NCI-H1092 (cell line): ENCODE results near the gene ZXDA.
"Not testable (repeated sequence)": the region's sequence is repeated elsewhere in the genome, so short reads cannot be mapped to it uniquely, and the experiment has no call there.

Experiments
- DNase-seq: peaks from one replicate; lab custom pipeline; 2025; lab: John Stamatoyannopoulos, UW

The ZXDA gene, protein sequence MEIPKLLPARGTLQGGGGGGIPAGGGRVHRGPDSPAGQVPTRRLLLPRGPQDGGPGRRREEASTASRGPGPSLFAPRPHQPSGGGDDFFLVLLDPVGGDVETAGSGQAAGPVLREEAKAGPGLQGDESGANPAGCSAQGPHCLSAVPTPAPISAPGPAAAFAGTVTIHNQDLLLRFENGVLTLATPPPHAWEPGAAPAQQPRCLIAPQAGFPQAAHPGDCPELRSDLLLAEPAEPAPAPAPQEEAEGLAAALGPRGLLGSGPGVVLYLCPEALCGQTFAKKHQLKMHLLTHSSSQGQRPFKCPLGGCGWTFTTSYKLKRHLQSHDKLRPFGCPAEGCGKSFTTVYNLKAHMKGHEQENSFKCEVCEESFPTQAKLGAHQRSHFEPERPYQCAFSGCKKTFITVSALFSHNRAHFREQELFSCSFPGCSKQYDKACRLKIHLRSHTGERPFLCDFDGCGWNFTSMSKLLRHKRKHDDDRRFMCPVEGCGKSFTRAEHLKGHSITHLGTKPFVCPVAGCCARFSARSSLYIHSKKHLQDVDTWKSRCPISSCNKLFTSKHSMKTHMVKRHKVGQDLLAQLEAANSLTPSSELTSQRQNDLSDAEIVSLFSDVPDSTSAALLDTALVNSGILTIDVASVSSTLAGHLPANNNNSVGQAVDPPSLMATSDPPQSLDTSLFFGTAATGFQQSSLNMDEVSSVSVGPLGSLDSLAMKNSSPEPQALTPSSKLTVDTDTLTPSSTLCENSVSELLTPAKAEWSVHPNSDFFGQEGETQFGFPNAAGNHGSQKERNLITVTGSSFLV

GRCh38 chrX:57910287-57910912, at the start of gene ZXDA:
Gene ZXDA, minus strand, starts transcription at chrX:57910458. Its CDS starts 38 bp downstream, at chrX:57910420.
- not testable (repeated sequence) for DNase-seq

DNA sequence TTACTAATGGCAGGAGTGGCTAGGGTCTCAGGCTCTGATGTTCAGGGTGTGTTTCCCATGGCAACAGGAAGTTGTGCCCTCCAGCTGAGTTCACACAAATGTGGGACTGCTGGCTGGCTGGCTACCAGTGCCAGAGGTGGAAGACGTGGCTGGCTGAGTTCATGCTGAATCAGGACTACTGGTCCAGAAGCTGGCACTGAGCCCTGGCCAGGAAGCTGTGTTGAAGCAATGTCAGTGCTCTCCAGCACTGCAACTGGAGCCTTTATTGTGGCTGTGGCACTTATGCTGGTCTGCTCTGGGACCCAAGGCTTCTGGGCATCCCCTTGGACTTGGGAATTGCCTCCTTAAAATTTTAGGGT, 42.0 kb upstream of the ZXDA start:
- no peak for DNase-seq

DNA sequence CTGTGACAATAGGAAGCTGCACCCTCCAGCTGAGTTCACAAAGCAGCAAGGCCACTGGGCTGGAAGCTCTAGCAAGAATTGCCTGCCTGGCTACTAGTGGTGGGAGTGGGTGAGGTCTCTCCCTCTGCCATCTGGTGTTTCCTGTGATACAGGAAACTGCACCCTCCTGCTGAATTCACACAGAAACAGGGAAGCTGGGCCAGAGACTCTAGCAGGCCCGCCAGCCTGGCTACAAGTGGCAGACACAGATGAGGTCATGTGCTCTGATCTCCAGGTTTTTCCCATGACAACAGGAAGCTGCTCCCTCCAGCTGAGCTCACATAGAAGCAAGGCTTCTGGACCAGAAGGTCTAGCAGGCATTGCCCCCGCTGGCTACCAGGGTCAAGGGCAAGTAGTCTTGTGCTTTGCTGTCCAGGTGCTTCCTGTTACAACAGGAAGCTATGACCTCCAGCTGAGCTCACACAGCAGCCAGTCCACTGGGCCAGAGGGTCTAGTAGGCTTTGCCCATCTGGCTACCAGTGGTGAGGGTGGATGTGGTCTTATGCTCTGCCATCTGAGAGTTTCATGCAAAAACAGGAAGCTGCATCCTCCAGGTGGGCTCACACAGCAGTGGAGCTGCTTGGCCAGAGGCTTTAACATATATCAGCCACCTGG, 41.5 kb upstream of the ZXDA start:
- DNase-seq = no peak

DNA sequence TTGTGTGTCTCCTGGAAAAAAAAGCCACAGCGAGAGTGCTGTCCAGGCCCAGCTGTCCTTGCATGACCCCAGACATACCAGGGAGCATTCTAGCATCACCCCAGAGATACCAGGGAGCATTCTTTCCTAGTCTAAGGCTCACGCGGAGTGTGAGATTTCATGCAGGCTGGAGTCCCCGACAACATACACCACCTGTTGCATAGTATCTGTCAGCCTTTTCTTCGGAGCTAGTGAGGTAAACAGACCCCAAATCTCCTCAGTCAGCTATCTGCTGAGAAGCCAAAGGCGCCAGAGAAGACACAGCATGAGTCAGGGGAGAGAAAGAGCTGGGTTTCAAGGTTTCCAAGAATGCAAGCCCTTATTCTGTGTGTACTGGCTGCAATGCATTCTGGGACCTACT, 23.1 kb upstream of the ZXDA start:
- no peak for DNase-seq

GRCh38 chrX:57932266-57932665, 22.0 kb upstream of the ZXDA start:
- DNase-seq = no peak

GRCh38 chrX:57930051-57930450, 19.8 kb upstream of the ZXDA start:
- no peak for DNase-seq

DNA sequence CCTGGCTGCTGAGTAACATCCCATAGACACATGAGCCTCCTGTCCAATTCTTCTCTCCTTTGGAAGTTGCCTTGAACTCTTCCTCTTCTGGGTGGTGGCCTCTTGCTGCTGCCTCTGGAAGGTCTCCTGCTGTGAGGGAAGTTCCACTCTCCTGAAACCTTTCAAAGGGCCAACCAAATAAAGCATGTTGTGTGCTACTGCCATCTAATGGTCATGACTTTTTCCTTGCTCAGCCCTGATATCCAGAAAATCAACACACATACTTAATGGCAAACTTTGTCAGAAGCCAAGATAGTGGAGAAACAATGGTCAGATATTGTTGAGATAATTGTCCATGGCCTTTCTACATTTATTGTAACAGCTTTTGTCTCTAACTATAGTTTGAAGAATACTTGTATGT, 19.1 kb upstream of the ZXDA start:
- no peak for DNase-seq

DNA sequence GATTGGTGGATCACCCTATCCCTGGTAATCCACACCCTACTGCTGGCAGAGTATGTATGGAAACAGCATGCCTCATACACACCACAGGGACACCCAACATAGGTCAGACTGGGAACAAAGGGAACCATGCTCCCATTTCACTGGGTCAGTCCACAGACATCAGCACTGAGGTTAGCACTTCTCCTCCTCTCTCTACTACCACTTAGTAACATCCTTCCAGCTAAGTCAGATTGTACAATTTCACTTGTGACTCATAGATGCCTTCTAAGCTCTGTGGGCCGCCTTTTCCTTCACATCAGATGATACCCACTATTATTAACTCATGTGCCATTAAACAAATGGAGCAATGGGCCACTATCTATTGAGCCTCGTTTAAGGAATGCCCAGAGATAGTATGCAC, 15.5 kb upstream of the ZXDA start:
- no peak for DNase-seq

- peak; percentile 25 for DNase-seq
These were observed 8.6 kb upstream of the ZXDA start for GRCh38 chrX:57918750-57919436.

DNA sequence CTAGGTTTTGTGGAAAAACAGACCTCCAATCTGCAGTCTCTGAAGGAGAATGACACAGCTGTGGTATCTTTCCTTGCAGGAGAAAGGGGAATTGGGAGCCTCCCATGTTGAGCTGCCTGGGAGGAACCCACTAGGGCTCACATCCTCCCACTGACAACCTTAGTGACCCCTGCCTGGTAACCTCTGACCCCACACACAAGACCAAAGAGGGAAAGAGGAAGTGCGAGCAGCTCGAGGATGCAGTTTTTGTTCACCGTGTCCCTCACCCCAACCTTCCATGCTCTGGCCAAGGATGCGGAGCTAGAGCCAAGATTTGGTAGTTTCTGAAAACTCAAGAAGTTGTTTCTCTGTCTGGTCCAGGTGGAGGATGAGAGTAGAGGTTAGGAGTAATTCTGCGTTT, 5.4 kb upstream of the ZXDA start:
- no peak for DNase-seq

DNA sequence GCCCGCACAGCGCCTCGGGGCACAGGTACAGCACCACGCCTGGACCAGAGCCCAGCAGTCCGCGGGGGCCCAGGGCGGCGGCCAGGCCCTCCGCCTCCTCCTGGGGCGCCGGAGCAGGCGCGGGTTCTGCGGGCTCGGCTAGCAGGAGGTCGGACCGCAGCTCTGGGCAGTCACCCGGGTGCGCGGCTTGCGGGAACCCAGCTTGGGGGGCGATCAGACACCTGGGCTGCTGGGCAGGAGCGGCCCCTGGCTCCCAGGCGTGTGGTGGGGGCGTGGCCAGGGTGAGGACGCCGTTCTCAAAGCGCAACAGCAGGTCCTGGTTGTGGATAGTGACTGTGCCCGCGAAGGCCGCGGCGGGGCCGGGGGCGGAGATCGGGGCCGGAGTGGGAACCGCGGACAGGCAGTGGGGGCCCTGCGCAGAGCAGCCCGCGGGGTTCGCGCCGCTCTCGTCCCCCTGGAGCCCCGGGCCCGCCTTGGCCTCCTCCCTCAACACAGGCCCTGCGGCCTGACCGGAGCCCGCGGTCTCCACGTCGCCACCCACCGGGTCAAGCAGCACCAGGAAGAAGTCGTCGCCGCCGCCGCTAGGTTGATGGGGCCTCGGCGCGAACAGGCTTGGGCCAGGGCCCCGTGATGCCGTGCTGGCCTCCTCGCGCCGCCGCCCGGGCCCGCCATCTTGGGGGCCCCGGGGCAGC, 517 bp downstream of the ZXDA start:
- DNase-seq = not testable (repeated sequence)

DNA sequence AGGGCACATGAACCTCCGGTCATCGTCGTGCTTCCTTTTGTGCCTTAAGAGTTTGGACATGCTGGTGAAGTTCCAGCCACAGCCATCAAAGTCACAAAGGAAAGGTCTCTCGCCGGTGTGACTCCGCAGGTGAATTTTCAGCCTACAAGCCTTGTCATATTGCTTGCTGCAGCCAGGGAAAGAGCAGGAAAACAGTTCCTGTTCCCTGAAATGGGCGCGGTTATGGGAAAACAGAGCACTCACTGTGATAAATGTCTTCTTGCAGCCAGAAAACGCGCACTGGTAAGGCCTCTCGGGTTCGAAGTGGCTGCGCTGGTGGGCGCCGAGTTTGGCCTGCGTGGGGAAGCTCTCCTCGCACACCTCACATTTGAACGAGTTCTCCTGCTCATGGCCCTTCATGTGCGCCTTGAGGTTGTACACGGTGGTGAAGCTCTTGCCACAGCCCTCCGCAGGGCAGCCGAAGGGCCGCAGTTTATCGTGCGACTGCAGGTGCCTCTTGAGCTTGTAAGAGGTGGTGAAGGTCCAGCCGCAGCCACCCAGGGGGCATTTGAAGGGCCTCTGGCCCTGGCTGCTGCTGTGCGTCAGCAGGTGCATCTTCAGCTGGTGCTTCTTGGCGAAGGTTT, 1.2 kb downstream of the ZXDA start:
- not testable (repeated sequence) for DNase-seq

DNA sequence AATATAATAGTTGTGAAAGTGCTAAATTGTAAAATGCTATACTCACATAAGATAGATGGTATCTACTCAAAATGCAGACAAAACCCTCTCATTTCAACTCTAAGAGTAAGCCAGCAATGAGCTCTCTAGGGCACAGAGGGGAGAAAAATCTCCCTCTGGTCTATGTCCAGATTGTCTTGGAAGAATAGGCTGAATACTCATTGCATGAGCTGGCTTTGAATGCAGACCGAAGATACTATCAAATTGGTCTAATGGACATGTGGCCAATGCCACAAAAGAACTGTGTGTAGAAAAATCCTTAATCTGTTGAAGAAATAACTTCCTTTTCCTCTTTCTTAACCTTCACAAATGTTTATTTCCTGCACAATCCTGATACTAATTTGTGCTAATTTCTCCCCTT, 3.5 kb downstream of the ZXDA start:
- no peak for DNase-seq

DNA sequence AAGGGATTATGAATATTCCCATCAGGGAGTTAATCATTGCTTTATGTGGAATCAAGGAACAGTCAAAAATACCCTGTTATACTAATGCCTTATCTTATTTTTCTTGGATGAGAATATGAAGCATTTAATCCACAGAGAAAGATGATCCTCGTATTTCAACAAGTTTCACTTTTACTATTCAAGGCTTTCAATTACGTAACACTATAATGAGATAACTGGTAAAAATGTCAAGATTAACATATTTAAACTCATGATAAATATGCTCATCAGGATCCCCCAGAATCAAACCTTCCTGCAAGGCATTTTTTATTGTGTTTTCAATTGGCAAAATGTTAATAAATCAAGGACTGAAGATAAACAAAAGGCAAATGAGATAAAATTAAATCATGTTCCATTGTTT, 5.1 kb downstream of the ZXDA start:
- no peak for DNase-seq

DNA sequence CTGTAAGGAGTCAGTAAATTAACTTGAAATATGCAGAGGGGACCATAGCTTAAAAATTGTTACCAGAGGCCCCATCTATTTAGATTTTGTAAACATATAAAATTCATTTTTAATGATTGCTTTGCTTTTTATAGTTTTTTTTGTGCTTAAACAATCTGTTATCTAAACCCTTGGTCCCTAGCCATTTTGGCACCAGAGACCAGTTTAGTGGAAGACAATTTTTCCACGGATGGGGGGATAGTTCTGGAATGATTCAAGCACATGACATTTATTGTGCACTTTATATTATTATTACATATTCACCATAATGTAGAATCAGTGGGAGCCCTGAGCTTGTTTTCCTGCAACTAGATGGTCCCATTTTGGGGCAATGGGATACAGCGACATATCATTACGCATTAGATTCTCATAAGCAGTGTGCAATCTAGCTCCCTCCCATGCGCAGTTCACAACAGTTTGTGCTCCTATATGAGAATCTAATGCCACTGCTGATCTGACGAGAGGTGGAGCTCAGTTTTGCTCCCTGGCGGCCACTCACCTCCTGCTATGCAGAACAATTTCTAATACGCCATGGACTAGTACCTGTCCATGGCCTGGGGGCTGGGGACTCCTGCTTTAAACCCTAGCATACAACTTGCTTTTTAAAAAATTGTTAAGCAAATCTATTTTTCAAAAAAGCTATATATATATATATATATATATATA, 5.9 kb downstream of the ZXDA start:
- DNase-seq = no peak

DNA sequence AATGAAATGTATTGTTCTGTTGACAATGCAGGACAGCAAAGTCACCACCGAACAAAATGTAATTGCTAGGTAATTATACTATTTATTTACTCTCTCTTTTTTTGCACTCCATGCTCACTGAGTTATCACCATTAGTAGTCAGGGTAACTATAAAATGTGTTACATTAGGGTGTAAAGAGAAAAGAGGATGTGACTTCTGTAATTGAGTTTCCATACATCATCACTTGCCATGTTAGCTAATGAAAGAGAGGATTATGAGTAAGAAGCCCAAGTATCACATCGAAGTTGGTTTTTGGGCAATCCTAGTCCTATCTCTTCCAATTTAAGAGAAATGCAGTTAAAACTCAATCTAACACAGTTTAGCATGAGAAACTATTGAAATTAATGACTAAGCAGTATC, 7.6 kb downstream of the ZXDA start:
- no peak for DNase-seq

DNA sequence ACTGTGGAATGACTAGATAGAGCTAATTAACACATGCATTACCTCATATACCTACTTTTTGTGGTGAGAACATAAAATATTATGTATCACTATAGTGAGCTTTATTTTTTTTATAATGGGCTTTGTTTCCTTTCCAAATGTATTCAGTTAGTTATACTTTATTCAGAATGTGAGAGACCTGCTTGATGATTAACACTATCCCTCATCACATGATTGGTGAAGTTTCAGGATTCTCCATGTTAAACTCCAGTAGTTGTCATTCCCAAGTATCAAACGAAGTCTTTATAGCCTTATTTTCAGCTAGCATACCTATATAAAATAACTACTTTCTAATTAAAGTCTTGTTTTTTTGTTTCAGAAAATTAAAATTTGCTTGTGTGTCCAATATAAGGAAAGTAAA, 8.8 kb downstream of the ZXDA start:
- no peak for DNase-seq

DNA sequence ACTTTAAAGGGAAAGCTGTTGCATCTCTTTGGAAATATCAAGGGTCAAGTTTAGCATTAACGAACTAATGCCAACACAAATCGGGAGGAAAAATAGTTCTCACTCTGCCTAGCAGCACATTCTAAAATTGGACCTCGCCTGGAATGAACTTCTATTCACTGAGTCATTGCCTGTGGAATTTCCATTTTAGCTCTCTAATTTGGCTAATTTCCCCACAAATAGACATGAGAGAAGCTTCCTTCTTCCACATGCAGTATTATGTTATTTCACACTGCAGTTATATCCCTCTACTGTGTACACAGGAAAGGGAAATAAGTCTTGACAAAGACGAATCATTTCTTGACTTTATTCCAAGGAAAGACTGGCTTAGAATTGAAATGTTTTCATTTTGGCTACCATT, 9.3 kb downstream of the ZXDA start:
- DNase-seq = no peak

DNA sequence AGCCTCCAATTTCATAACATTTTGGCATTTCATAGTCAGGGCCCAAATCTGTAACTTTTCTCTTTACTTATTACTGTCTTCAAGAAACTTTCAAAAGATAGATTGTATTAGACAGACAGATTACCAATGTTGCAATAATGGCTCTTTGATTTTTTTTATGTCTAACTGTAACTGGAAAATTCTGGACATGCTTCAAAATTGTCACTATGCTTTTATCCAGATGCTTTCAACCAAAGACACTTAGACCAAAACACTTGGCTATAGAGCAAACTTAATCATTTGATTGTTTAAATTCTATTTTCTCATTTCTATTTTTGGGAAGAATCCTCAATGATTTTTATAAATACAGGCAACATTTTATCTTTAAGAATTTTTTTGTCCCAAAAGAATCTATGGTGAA, 10.4 kb downstream of the ZXDA start:
- no peak for DNase-seq

GRCh38 chrX:57899064-57899463, 11.2 kb downstream of the ZXDA start:
- no peak for DNase-seq
